Erythroblast (primary cell): ENCODE results near the gene B3GLCT.

Experiments
- GATA1 ChIP-seq: IDR thresholded peaks from 2 replicates; pipeline ENCODE4 v1.6.1; 2011; ENCODE audit warnings: low read depth, mild to moderate bottlenecking, control low read depth, low read length, moderate library complexity
- POLR2A ChIP-seq: IDR thresholded peaks from 2 replicates; pipeline ENCODE4 v1.6.1; 2011; ENCODE audit warnings: mild to moderate bottlenecking, low read length

GRCh38 chr13:31355001-31355400 is 155.2 kb downstream of the B3GLCT start:
- no peak for TF ChIP-seq POLR2A
- TF ChIP-seq GATA1, result no peak
